ENCODE results near the gene CYB561.

The CYB561 gene

DNA sequence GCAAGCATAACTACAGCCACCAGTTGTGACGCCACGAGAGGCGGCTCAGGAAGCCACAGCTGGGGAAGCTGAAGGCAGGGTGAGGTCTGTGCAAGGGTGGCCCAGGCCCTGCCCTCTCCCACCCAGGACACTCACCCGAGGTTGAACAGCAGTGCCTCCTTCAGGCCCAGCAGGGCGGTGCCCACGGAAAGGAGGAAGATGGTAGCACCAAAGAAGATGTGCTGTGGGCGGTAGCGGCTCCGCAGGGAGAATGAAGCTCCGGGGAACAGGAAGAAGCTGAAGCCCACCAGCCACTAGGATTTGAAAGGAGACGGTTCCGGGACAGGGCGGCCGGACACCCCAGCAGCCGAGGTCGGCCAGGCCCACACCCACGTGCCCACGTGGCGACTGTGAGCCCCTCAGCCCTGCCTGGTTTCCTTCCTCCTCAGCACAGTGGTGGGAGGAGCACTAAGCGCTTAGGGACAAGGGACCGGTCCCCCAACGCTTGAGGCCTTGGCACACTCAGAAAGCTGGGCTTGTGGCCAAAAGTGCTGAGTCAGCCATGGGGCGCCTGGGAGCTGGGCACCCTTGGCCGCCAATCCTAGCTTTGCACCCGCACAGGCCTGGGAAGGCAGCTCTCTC lies 11.0 kb downstream of the CYB561 start:
- peak; percentile 79 for DNase-seq (ENCODE audit: low spot score)

DNA sequence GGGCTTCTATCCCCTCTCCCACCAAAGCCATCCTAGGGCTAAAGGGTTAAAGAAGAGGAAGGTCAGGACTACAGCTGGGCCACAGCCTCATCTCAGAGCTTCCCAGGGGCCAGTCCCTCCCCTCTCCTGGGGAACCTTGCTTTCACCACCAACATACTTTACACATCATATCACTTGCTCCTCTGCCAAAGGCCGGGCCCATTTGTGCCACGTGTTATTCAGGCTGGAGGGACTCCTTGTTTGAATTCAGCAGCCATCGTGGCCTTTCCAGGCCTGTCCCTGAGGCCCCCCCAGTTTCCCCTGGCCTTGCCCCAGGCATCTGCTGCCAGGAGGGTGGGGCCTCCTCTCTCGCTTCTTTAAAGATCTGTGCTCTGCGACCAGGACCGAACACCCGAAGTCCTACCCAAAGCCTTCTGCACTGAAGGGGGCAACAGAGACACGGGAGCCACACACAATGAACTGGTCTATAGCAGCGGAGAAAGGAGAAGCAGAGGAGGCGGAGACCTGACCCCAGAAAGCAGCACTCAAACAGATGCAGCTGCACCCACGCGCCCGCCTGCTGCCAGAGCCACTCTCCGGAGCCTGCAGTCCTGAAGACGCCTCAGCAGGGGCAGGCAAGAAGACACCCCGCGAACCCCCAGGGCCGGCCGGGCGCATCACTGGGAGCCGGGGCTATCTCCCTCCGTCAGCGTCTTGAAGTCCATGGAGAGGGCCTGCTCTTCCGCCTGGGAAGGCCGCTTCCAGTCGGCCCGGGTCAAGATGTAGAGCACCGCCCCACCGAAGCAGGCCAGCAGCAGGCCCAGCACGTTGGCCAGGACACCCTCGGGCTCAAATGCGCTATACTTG lies 12.1 kb downstream of the CYB561 start:
- no peak for DNase-seq (ENCODE audit: low spot score)

GRCh38 chr17:63431939-63432804 lies 13.9 kb downstream of the CYB561 start:
- no peak for DNase-seq (ENCODE audit: low spot score)

GRCh38 chr17:63431618-63431938 lies 14.5 kb downstream of the CYB561 start:
- no peak for DNase-seq (ENCODE audit: low spot score)

DNA sequence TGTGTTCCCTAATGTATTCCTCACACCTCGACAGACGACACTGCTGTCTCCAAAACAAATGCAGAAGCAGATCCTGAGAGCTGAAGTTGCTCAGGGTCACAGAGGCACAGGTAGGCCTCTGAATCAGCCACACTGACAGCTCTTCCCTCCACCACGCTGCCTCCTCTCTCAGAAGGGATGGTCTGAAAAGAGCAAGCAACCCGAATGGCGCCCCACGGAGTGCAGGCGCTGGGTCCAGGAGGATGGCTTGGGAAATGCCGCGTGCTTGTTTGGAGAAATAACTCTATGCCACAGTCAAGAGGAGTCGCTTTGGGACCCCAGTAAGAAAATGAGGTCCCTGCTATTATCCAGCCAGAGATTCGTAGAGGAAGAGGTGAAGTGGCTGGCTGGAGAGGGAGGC lies 15.9 kb downstream of the CYB561 start:
- no peak for DNase-seq (ENCODE audit: low spot score)

GRCh38 chr17:63429766-63430165 lies 16.3 kb downstream of the CYB561 start:
- DNase-seq (ENCODE audit: low spot score): no peak

DNA sequence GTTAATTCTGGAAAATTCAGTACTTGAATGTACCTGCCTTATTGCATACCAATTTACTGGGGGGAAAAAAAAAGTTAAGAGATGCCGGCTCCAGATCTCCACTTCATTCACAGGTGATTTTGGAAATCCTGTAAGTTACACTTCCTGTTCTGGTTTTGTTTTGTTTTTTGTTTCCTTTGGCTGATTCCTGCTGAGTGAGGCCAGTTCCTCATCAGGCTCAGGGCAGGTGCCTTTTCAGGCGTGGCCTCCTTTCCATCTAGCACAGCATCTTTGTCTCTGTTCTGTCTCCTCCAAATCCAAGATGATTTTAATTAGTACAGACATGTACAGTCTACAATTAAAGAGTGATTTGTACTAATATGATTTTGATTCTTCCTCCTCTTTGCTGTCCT lies 19.2 kb downstream of the CYB561 start:
- DNase-seq (ENCODE audit: low spot score): no peak

- no peak for DNase-seq (ENCODE audit: low spot score)
Measured at GRCh38 chr17:63426041-63426916, 19.8 kb downstream of the CYB561 start.

DNA sequence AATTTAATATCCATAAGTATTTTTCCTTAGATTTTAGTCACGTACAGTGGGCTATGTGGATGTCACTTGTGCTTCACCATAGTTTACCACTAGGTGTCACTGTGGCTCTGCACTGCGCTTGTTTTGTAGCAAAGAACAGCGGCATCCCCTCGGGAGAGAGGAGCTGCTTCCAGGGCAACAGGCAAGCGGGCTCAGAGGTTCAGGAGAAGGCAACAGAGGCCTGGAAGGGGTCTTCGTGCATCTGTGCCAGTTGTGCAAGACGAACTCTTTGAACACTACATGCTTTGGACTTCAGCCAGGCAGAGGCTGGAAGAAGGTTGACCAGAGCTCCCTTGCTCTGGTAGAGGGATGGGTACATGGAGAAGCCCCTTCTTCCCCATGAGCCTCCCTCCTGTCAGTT lies 20.6 kb downstream of the CYB561 start:
- DNase-seq (ENCODE audit: low spot score): peak; percentile 93

GRCh38 chr17:63423963-63424362 lies 22.1 kb downstream of the CYB561 start:
- DNase-seq (ENCODE audit: low spot score): no peak

- DNase-seq (ENCODE audit: low spot score): no peak
Measured at GRCh38 chr17:63423251-63423950, 22.7 kb downstream of the CYB561 start.

GRCh38 chr17:63421681-63422645 lies 24.1 kb downstream of the CYB561 start:
- DNase-seq (ENCODE audit: low spot score): no peak

- no peak for DNase-seq (ENCODE audit: low spot score)
Measured at GRCh38 chr17:63420868-63421680, 25.0 kb downstream of the CYB561 start.

DNA sequence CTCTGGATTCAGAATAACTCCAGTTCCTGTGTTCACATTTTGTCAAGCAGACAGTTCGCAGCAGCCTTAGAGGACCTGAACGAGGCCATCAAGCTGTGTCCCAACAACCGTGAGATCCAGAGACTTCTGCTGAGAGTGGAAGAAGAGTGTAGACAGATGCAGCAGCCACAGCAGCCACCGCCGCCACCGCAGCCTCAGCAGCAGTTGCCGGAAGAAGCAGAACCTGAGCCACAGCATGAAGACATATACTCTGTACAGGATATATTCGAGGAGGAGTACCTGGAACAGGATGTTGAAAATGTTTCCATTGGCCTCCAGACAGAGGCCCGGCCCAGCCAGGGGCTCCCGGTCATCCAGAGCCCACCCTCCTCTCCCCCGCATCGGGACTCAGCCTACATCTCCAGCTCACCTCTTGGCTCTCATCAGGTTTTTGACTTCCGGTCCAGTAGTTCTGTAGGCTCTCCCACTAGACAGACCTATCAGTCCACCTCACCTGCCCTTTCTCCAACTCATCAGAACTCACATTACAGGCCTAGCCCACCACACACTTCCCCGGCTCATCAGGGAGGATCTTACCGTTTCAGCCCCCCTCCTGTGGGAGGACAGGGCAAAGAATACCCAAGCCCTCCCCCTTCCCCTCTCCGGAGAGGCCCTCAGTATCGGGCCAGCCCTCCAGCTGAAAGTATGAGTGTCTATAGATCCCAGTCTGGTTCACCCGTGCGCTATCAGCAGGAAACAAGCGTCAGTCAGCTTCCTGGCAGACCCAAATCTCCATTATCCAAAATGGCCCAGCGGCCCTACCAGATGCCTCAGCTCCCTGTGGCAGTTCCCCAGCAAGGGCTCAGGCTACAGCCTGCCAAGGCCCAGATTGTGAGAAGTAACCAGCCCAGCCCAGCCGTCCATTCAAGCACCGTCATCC lies 25.9 kb downstream of the CYB561 start:
- DNase-seq (ENCODE audit: low spot score): no peak

DNA sequence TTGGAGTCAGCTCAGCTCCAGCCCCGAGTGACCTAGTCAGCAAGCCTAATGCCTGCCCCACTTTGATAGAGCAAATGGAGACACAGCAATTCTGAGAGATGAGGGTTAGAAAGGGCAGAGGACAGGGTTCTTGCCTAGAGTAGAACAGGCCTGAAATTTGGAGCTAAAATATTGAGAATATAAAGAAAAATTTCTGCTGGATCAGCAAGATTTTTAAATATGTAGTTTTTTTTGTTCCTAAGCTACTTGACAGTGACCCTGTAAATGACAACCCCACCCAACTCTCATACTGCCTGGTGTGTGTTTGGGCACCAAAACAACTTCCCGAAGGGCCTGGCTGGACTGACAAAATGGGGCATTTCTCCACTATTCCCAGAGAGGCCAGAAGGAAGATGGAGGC lies 26.7 kb downstream of the CYB561 start:
- no peak for DNase-seq (ENCODE audit: low spot score)

DNA sequence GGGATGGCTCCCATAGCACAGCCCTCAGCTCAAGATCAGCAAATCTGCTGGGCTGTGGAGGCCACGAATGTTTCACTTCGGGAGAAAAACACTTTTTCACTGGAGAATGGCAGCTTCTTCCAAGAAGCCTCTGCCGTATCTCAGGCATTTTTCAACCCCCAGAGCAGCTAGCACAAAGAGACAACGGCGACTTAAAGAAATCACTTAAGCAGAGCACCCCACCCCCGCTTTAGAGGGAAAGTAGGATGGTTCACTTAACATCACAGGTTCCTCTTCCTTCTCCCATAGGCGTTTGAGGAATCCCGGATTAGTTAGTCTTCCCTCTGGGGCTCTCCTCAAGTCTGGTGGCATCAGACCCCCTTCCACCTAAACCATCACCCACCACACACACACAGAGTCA lies 27.6 kb downstream of the CYB561 start:
- DNase-seq (ENCODE audit: low spot score): no peak

DNA sequence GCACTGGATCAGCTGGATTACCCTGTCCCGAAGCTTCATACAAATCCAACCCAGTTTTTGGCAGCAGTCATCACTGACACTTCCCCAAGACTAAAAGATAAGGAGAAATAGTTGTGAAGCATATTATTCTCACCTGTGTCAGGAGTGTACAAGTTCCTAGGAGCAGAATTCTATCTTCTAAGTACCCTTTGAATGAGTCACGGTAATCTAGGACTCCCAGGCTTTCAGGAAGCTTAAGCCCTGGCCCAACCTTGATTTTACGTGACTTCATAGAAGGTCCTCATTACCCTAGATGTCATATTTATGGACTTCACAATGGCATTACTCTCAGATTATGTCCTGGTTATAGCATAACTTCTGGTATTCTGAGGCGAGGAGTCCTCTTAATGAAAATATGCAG lies 31.9 kb downstream of the CYB561 start:
- no peak for DNase-seq (ENCODE audit: low spot score)

DNA sequence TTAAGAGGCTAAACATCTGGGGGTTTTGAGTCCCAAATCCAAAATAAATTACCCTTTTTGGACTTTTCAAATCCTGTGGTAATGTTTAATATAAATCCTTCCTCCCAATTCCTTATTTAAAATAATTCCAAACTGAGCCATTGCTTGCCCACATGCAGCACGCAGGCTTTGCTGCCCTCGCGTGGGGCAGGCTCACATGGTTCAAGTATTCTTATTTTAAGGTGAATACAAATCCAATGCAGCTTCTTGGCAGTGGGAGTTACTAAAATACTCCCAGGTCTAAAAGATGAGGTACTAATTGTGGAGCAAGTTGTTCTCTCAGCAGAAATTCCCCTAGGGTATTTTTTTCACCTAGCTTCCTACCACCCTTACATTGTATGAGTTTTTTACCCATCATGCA lies 33.0 kb downstream of the CYB561 start:
- DNase-seq (ENCODE audit: low spot score): no peak

Data from Ammon's horn (tissue), 1 donor.